NK-92 treated with Interleukin-12 subunit alpha and Interleukin-12 subunit beta, amount 100 ng/mL, for 24 hours (cell line): ENCODE results near the gene RPS21.
"Not testable (repeated sequence)": the region's sequence is repeated elsewhere in the genome, so short reads cannot be mapped to it uniquely, and the experiment has no call there.

Source experiments
- DNase-seq: peaks from one replicate; lab custom pipeline; 2025; lab: John Stamatoyannopoulos, UW

Gene RPS21

GRCh38 chr20:62426059-62426348, 39.1 kb downstream of the RPS21 start:
- not testable (repeated sequence) for DNase-seq

GRCh38 chr20:62426699-62427131, 39.8 kb downstream of the RPS21 start:
- no peak for DNase-seq

- DNase-seq: no peak
These were observed 40.5 kb downstream of the RPS21 start, which contains the start of gene RBBP8NL for GRCh38 chr20:62427172-62428001. Gene RBBP8NL (minus strand): TSS chr20:62427539. CDS start chr20:62419647, 7,892 bp downstream.

- no peak for DNase-seq
These were observed 41.1 kb downstream of the RPS21 start for GRCh38 chr20:62428002-62428372.

- no peak for DNase-seq
These were observed 41.7 kb downstream of the RPS21 start for GRCh38 chr20:62428396-62429295.

GRCh38 chr20:62429455-62430310, 42.8 kb downstream of the RPS21 start:
- no peak for DNase-seq

GRCh38 chr20:62430311-62430853, 43.5 kb downstream of the RPS21 start:
- no peak for DNase-seq

- DNase-seq: no peak
These were observed 44.1 kb downstream of the RPS21 start for GRCh38 chr20:62430866-62431447.

GRCh38 chr20:62433658-62434497, 47.0 kb downstream of the RPS21 start:
- DNase-seq: no peak

- no peak for DNase-seq
These were observed 49.8 kb downstream of the RPS21 start for GRCh38 chr20:62436692-62437091.

GRCh38 chr20:62437496-62437895, 50.6 kb downstream of the RPS21 start:
- DNase-seq: no peak

- no peak for DNase-seq
These were observed 51.0 kb downstream of the RPS21 start for GRCh38 chr20:62437927-62438326.
